Measurements from ENCODE around the gene WTIP.

DNA sequence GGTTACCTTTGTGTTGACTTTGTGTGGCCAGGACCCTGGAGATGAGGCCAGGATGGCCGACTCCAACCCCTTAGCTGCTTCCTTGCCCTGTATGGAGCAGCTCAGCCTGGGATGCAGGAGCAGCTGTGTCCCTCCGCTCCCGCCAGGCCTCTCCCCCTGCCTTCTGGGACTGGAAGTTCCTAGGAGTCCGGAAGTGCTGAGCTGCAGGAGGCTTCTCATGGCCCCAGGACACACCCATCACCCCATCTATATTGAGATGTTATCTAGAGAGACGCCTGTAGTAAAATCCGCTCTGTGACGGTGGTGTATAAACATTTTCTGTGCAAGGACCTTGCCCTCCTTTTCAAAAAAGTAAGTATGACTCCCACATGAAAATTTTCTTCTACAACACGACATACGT, 27.0 kb downstream of the WTIP start:
- TF ChIP-seq, protein P1, sequence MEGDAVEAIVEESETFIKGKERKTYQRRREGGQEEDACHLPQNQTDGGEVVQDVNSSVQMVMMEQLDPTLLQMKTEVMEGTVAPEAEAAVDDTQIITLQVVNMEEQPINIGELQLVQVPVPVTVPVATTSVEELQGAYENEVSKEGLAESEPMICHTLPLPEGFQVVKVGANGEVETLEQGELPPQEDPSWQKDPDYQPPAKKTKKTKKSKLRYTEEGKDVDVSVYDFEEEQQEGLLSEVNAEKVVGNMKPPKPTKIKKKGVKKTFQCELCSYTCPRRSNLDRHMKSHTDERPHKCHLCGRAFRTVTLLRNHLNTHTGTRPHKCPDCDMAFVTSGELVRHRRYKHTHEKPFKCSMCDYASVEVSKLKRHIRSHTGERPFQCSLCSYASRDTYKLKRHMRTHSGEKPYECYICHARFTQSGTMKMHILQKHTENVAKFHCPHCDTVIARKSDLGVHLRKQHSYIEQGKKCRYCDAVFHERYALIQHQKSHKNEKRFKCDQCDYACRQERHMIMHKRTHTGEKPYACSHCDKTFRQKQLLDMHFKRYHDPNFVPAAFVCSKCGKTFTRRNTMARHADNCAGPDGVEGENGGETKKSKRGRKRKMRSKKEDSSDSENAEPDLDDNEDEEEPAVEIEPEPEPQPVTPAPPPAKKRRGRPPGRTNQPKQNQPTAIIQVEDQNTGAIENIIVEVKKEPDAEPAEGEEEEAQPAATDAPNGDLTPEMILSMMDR (IDR thresholded peaks at IDR 0.05), result no peak
- TF ChIP-seq EZH2 (IDR thresholded peaks at IDR 0.05), result no peak
